HEK293 (cell line): ENCODE data around the gene IL1RAPL1.

Source experiments
- CTCF ChIA-PET: fragments of 350-600 bp; formaldehyde crosslinking; extraction: SDS; loops from one replicate; lab custom pipeline; 2021; ENCODE audit warnings: antibody characterized with exemption; lab: Yijun Ruan, JAX
- POLR2A ChIA-PET: fragments of 300-600 bp; formaldehyde crosslinking; extraction: SDS; loops from one replicate; lab custom pipeline; 2020; ENCODE audit warnings: antibody characterized with exemption, inconsistent platforms; lab: Yijun Ruan, JAX
- H3K27ac ChIP-seq: fragments of 200-500 bp; sonication (Bioruptor generic); 2 replicates; pipeline ENCODE4 v1.5.1; 2014; ENCODE audit warnings: low read depth, low read length, control low read depth, inconsistent platforms; ENCODE audit errors: extremely low read depth
- H3K36me3 ChIP-seq, 2 experiments: fragments of 200-500 bp in 1 of 2; sonication (Bioruptor generic) in 1 of 2; 1 replicate in 1 of 2; 2 replicates in 1 of 2; pipeline ENCODE4 v1.5.1; 2014 to 2017; ENCODE audit warnings: inconsistent platforms in 2 of 2, low read length in 2 of 2; ENCODE audit not compliant: control insufficient read depth in 2 of 2, insufficient read depth in 1 of 2
- H3K4me1 ChIP-seq: fragments of 200-500 bp; sonication (Bioruptor generic); 2 replicates; pipeline ENCODE4 v1.5.1; 2014; ENCODE audit warnings: mild to moderate bottlenecking, low read length, inconsistent platforms; ENCODE audit not compliant: control insufficient read depth, insufficient read depth
- H3K4me3 ChIP-seq: 2 replicates; pipeline ENCODE4 v1.5.1; 2011; ENCODE audit warnings: low read depth, mild to moderate bottlenecking, control low read depth, low read length, moderate library complexity
- H3K9me3 ChIP-seq: fragments of 200-500 bp; sonication (Bioruptor generic); 2 replicates; pipeline ENCODE4 v1.5.1; 2014; ENCODE audit warnings: low read depth, low read length, inconsistent platforms; ENCODE audit not compliant: control insufficient read depth, insufficient read depth
- EGR2 ChIP-seq: fragments of 450-650 bp; formaldehyde crosslinking; IDR thresholded peaks from 2 replicates; pipeline ENCODE4 v1.5.1; 2016; ENCODE audit warnings: low read depth, missing biosample characterization, missing genetic modification characterization
- KLF1 ChIP-seq: fragments of 450-650 bp; formaldehyde crosslinking; IDR thresholded peaks from 2 replicates; pipeline ENCODE4 v1.5.1; 2016; ENCODE audit warnings: missing biosample characterization, missing genetic modification characterization
- OSR2 ChIP-seq: fragments of 450-650 bp; formaldehyde crosslinking; IDR thresholded peaks from 2 replicates; pipeline ENCODE4 v1.5.1; 2016; ENCODE audit warnings: missing biosample characterization, missing genetic modification characterization
- ZBTB1 ChIP-seq: fragments of 450-650 bp; formaldehyde crosslinking; IDR thresholded peaks from 2 replicates; pipeline ENCODE4 v1.5.1; 2016; ENCODE audit warnings: missing biosample characterization, missing genetic modification characterization
- ZBTB20 ChIP-seq: fragments of 450-650 bp; formaldehyde crosslinking; IDR thresholded peaks from 2 replicates; pipeline ENCODE4 v1.5.1; 2016; ENCODE audit warnings: missing biosample characterization, missing genetic modification characterization
- ZNF16 ChIP-seq: fragments of 450-650 bp; formaldehyde crosslinking; IDR thresholded peaks from 2 replicates; pipeline ENCODE4 v1.5.1; 2016; ENCODE audit warnings: low read depth, missing biosample characterization, missing genetic modification characterization
- ZNF174 ChIP-seq: fragments of 450-650 bp; formaldehyde crosslinking; IDR thresholded peaks from 2 replicates; pipeline ENCODE4 v1.5.0; 2017; ENCODE audit warnings: missing biosample characterization, mild to moderate bottlenecking, missing genetic modification characterization
- ZNF211 ChIP-seq: fragments of 450-650 bp; formaldehyde crosslinking; IDR thresholded peaks from 2 replicates; pipeline ENCODE4 v1.5.1; 2016; ENCODE audit warnings: low read depth, missing biosample characterization, missing genetic modification characterization
- ZNF214 ChIP-seq: fragments of 450-650 bp; formaldehyde crosslinking; IDR thresholded peaks from 2 replicates; pipeline ENCODE4 v1.5.1; 2017; ENCODE audit warnings: missing biosample characterization, mild to moderate bottlenecking, missing genetic modification characterization, borderline replicate concordance
- ZNF221 ChIP-seq: fragments of 450-650 bp; formaldehyde crosslinking; IDR thresholded peaks from 2 replicates; pipeline ENCODE4 v1.5.1; 2017; ENCODE audit warnings: missing biosample characterization, missing genetic modification characterization, borderline replicate concordance
- ZNF24 ChIP-seq: fragments of 450-650 bp; formaldehyde crosslinking; IDR thresholded peaks from 2 replicates; pipeline ENCODE4 v1.5.1; 2016; ENCODE audit warnings: missing biosample characterization, missing genetic modification characterization
- ZNF302 ChIP-seq: fragments of 450-650 bp; formaldehyde crosslinking; IDR thresholded peaks from 2 replicates; pipeline ENCODE4 v1.5.1; 2016; ENCODE audit warnings: missing biosample characterization, missing genetic modification characterization, low read depth
- ZNF311 ChIP-seq: fragments of 450-650 bp; formaldehyde crosslinking; IDR thresholded peaks from 2 replicates; pipeline ENCODE4 v1.5.1; 2017; ENCODE audit warnings: missing biosample characterization, missing genetic modification characterization, borderline replicate concordance
- ZNF473 ChIP-seq: fragments of 450-650 bp; formaldehyde crosslinking; IDR thresholded peaks from 2 replicates; pipeline ENCODE4 v1.5.1; 2017; ENCODE audit warnings: missing biosample characterization, missing genetic modification characterization
- ZNF48 ChIP-seq: fragments of 450-650 bp; formaldehyde crosslinking; IDR thresholded peaks from 2 replicates; pipeline ENCODE4 v1.5.1; 2016; ENCODE audit warnings: missing biosample characterization, missing genetic modification characterization
- TF ChIP-seq, protein P1 (sequence below): fragments of 450-650 bp; formaldehyde crosslinking; IDR thresholded peaks from 2 replicates; pipeline ENCODE4 v1.5.1; 2016; ENCODE audit warnings: missing biosample characterization, missing genetic modification characterization
- TF ChIP-seq, protein P2 (sequence below): fragments of 450-650 bp; formaldehyde crosslinking; IDR thresholded peaks from 2 replicates; pipeline ENCODE4 v1.5.1; 2016; ENCODE audit warnings: missing biosample characterization, missing genetic modification characterization
- TF ChIP-seq, protein P3 (sequence below): fragments of 450-650 bp; formaldehyde crosslinking; IDR thresholded peaks from 2 replicates; pipeline ENCODE4 v1.5.1; 2017; ENCODE audit warnings: missing biosample characterization, missing genetic modification characterization
- TF ChIP-seq, protein P4 (sequence below): fragments of 450-650 bp; formaldehyde crosslinking; IDR thresholded peaks from 2 replicates; pipeline ENCODE4 v1.5.1; 2017; ENCODE audit warnings: missing biosample characterization, missing genetic modification characterization

Gene IL1RAPL1

DNA sequence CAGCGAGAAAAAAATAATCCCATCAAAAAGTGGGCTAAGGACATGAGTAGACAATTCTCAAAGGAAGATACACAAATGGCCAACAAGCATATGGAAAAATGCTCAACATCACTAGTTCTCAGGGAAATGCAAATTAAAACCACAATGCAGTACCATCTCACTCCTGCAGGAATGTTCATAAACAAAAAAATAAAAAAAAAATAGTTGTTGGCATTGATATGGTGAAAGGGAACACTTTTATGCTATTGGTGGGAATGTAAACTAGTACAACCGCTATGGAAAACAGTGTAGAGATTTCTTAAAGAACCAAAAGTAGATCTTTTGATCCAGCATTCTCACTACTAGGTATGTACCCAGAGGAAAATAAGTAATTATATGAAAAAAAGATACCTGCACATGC, 1119.8 kb downstream of the IL1RAPL1 start:
- TF ChIP-seq ZNF48 (no peak), ZNF174 (tag by site-specific recombination) (no peak), EGR2 (tag by site-specific recombination) (no peak), ZNF214 (no peak), ZNF16 (no peak), ZNF24 (no peak), ZNF311 (no peak), KLF1 (tag by site-specific recombination) (no peak), OSR2 (tag by site-specific recombination) (no peak), ZNF211 (tag by site-specific recombination) (no peak), ZNF221 (tag by site-specific recombination) (no peak), ZBTB1 (no peak), ZBTB20 (tag by site-specific recombination) (no peak), ZNF302 (tag by site-specific recombination) (no peak), ZNF473 (tag by site-specific recombination) (no peak)
- TF ChIP-seq, protein P1, sequence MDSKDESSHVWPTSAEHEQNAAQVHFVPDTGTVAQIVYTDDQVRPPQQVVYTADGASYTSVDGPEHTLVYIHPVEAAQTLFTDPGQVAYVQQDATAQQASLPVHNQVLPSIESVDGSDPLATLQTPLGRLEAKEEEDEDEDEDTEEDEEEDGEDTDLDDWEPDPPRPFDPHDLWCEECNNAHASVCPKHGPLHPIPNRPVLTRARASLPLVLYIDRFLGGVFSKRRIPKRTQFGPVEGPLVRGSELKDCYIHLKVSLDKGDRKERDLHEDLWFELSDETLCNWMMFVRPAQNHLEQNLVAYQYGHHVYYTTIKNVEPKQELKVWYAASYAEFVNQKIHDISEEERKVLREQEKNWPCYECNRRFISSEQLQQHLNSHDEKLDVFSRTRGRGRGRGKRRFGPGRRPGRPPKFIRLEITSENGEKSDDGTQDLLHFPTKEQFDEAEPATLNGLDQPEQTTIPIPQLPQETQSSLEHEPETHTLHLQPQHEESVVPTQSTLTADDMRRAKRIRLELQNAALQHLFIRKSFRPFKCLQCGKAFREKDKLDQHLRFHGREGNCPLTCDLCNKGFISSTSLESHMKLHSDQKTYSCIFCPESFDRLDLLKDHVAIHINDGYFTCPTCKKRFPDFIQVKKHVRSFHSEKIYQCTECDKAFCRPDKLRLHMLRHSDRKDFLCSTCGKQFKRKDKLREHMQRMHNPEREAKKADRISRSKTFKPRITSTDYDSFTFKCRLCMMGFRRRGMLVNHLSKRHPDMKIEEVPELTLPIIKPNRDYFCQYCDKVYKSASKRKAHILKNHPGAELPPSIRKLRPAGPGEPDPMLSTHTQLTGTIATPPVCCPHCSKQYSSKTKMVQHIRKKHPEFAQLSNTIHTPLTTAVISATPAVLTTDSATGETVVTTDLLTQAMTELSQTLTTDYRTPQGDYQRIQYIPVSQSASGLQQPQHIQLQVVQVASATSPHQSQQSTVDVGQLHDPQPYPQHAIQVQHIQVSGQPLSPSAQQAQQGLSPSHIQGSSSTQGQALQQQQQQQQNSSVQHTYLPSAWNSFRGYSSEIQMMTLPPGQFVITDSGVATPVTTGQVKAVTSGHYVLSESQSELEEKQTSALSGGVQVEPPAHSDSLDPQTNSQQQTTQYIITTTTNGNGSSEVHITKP (tag by site-specific recombination): no peak
- TF ChIP-seq, protein P2, sequence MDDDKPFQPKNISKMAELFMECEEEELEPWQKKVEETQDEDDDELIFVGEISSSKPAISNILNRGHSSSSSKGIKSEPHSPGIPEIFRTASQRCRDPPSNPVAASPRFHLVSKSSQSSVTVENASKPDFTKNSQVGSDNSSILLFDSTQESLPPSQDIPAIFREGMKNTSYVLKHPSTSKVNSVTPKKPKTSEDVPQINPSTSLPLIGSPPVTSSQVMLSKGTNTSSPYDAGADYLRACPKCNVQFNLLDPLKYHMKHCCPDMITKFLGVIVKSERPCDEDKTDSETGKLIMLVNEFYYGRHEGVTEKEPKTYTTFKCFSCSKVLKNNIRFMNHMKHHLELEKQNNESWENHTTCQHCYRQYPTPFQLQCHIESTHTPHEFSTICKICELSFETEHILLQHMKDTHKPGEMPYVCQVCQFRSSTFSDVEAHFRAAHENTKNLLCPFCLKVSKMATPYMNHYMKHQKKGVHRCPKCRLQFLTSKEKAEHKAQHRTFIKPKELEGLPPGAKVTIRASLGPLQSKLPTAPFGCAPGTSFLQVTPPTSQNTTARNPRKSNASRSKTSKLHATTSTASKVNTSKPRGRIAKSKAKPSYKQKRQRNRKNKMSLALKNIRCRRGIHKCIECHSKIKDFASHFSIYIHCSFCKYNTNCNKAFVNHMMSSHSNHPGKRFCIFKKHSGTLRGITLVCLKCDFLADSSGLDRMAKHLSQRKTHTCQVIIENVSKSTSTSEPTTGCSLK (tag by site-specific recombination): no peak
- TF ChIP-seq, protein P3, sequence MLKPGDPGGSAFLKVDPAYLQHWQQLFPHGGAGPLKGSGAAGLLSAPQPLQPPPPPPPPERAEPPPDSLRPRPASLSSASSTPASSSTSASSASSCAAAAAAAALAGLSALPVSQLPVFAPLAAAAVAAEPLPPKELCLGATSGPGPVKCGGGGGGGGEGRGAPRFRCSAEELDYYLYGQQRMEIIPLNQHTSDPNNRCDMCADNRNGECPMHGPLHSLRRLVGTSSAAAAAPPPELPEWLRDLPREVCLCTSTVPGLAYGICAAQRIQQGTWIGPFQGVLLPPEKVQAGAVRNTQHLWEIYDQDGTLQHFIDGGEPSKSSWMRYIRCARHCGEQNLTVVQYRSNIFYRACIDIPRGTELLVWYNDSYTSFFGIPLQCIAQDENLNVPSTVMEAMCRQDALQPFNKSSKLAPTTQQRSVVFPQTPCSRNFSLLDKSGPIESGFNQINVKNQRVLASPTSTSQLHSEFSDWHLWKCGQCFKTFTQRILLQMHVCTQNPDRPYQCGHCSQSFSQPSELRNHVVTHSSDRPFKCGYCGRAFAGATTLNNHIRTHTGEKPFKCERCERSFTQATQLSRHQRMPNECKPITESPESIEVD (tag by site-specific recombination): no peak
- TF ChIP-seq, protein P4, sequence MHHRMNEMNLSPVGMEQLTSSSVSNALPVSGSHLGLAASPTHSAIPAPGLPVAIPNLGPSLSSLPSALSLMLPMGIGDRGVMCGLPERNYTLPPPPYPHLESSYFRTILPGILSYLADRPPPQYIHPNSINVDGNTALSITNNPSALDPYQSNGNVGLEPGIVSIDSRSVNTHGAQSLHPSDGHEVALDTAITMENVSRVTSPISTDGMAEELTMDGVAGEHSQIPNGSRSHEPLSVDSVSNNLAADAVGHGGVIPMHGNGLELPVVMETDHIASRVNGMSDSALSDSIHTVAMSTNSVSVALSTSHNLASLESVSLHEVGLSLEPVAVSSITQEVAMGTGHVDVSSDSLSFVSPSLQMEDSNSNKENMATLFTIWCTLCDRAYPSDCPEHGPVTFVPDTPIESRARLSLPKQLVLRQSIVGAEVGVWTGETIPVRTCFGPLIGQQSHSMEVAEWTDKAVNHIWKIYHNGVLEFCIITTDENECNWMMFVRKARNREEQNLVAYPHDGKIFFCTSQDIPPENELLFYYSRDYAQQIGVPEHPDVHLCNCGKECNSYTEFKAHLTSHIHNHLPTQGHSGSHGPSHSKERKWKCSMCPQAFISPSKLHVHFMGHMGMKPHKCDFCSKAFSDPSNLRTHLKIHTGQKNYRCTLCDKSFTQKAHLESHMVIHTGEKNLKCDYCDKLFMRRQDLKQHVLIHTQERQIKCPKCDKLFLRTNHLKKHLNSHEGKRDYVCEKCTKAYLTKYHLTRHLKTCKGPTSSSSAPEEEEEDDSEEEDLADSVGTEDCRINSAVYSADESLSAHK (tag by site-specific recombination): no peak
- Histone ChIP-seq H3K4me3 (no peak overlapping the region), H3K27ac (no peak overlapping the region), H3K4me1 (no peaks in the 10 kb centered on the region), H3K36me3 (no peaks in the 10 kb centered on the region), H3K9me3 (no peaks in the 10 kb centered on the region)
- ChIA-PET POLR2A (no interaction called here), CTCF (no interaction called here)
